Bone marrow (tissue), 2 donors: ENCODE measurements around the gene ACAA2.

Experiments
- DNase-seq, 2 donors: peaks; one replicate each; lab custom pipeline; 2025; lab: John Stamatoyannopoulos, UW

ACAA2 gene

DNA sequence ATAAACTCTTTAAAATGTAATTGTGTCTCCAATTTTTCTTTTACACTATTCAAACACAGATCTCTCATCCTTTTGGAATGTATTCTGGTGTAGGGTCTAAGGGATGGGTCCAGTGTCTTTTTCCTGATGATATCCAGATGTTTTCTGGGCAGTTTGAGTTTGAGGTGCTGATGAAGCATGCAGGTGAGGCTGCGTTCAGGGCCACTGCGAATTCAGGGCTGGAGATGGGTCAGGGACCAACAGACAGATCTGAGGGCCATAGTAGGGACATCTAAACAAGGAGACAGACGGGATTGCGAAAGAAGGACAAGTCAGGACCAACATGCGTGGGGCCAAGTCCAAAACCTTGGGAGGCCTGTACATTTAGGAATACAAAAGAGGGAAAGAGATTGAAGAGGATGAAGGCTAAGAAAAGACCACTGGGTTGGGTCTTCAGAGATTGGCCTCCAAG, 70.2 kb downstream of the ACAA2 start:
- no peak for DNase-seq

DNA sequence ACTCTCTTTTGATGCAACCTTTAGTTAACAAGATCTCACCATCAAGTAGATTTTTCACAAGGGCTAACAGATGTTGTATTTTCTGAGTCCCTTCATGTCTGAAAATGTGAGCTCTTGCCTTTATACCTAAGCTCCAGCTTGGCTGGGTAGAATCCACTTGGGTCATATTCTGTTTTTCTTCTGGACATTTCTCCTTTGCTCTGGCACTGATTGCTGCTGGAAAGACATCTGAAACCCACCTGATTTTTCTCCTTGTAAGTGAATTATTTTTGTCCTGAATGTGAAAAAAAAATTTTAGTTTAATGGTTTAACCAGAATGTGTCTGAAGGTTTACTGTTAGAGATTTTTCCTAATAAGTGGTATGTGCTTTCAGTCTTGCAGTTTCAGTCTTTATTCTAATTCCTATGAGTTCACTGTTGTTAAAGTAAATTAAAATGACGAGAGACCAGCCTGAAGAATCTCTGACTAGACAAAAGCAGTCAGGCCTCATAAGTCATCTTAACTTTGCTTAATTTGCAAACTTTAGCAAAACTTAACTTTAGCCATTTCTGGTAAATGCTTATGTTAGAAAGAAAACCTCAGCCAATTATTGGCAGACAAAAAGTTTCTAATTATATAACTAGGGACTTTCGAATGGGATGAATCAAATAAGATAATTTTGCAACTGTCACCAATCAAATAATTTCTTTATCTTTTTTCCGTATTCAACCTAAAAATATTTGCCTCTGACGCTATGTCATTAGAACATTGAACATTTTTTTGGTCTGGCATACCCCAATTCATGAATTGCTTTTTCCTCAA, 70.8 kb downstream of the ACAA2 start:
- DNase-seq: no peak

DNA sequence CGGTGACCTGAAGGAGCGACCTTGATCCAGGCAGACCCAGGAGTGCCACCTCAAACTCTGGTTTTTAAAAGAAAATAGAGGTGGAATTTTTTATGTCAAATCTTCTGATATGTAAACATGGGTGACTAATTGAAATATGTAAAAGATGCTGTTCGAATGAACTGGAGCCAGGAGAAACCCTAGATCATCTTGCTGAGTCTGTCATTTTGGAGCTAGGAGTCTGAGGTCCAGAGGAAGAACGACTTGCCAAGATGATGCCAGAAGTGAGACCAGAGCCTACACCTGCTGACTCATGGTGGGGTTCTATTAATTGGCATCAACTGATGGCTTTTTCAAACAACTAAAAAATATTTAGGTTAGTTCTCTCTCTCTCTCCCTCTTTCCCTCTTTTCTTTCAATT, 74.1 kb downstream of the ACAA2 start:
- no peak for DNase-seq

- DNase-seq: no peak
These were observed 74.6 kb downstream of the ACAA2 start for GRCh38 chr18:49738721-49739120.

GRCh38 chr18:49734836-49735235, 78.5 kb downstream of the ACAA2 start:
- no peak for DNase-seq

- no peak for DNase-seq
These were observed 79.3 kb downstream of the ACAA2 start for GRCh38 chr18:49733896-49734585.

GRCh38 chr18:49733321-49733720, 80.0 kb downstream of the ACAA2 start:
- no peak for DNase-seq
